Measurements from ENCODE around the gene NR3C2.
"Not testable (repeated sequence)": the region's sequence is repeated elsewhere in the genome, so short reads cannot be mapped to it uniquely, and the experiment has no call there.

The NR3C2 gene

DNA sequence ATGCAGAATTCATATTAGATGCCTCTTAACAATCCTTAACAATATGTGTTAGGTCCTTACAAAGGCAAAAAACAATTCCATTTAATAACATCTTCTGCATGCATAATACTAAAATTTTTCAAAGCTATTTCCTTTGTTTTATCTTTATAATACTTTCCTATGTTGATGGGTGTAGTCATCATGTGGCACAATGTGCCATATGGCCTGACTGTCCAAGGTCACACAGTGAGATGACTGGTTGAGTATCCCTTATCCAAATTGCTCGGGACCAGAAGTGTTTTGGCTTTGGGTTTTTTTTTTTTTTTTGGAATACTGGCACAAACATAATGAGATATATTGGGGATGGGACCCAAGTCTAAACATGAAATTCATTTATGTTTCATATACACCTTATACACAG, 77.7 kb downstream of the NR3C2 start:
- no peak for DNase-seq

DNA sequence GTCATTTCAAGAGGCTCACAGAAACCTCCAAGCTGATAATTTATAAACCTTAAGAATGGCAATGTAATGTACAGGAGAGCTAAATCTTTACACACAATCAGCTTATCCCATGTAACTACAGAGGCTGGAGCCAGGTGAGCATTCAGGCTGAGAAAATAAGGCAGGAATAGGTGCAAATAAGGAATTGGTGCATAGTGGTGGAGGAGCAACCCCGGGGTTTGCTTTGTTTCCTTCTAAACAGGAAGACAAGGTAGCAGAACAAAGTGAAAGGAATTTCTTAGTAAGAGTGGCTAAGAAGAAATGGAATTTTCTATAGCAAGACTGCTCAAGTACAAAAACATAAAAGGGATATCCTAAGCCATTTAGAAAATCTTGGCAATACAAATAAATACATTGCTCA, 82.4 kb downstream of the NR3C2 start:
- DNase-seq: no peak

DNA sequence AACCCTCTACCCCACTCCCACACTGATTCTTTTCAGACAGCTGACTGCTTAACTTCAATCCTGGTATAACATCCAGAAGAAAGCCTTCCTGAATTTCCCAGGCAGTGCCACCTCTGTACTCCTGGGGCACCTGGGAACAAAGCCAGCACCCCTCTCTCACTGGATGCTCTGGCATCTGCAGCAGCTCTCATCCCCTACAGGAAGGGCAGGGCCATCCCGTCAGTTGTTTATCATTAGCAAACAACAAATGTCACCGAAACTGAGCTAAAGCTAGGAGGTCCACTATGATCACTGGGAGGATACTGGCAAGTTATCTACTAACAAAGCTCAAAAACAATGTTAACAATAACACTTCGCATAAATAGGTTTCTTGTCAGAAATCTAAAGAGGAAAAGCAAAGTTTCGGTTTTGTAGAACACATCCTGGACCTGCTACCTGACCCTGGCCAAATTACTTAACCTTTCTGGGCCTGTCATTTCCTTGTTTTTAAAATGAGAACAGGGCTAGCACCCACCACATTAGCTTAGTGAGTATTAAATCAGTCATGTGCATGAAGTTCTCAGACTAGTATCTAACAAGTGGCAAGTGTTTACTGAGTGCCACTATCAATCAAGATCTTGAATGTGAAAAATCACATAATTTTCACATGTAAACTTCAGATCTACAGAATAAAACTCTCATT, 86.6 kb downstream of the NR3C2 start:
- no peak for DNase-seq

DNA sequence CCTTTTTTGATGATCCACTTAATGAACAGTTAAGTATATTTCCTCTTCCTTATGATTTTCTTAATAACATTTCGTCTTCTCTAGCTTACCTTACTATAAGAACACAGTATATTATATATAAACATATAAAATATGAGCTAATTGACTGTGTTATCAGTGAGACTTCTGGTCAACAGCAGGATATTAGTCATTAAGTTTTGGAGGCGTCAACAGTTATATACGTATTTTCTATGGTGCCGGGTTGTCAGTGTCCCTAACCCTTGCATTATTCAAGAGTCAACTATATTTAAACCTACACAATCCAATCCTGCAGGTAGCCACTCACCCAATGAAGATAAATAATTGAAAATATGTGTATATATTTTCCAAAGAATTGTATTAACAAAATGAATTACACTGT, 88.0 kb downstream of the NR3C2 start:
- DNase-seq: no peak

DNA sequence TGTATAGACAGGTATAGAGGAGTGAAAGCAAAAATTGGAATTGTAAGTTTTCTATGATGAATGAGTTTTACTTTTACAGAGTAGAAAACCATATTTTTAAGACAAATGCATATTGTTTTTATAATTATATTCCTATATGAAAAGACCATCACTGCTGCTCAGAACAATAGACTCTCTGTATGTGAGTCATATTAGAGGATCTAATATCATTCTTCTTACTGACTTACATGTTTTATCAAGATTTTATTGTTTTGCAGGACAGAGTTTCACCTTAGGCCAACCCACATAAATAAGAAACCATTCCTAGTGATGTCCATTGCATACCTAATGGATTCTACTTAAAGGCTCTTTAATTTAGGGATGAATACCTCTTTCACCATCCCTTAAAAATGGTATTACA, 88.6 kb downstream of the NR3C2 start:
- no peak for DNase-seq

DNA sequence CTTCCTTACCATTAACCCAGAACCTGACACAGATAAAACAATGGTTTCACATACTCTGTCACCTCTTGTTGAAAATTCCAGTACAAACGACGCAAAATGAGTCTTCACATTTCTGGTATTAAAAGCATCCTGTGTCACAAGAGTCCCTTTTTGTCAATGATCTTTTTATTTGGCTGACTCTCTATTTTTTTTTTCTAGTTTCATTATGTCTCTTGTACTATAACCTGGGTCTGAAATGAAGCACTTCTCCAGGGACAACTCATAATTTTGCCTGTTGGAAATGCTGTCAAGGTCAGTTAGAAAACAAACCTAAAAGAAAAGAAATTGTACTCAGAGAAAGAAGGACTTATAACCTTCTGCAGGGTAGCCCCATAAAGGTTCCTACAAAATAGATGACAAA, 93.1 kb downstream of the NR3C2 start:
- DNase-seq: no peak

DNA sequence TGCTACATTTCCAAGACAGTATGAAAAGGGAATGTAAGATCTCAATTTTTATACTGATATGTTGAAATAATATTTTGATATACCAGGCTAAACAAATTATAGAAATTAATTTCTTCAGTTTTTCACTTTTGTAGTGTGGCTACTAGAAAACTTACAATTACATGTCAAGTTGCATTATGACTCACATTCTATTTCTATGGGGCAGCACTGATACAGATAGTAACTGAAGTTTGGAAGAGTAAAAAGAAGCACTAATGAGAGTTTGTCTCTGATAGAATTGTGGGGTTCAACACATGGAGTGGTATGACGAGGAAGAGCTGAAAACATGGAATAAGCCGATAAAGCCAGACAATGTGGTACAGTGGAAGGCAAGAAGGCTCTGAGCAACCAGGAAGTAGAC, 95.6 kb downstream of the NR3C2 start:
- no peak for DNase-seq

DNA sequence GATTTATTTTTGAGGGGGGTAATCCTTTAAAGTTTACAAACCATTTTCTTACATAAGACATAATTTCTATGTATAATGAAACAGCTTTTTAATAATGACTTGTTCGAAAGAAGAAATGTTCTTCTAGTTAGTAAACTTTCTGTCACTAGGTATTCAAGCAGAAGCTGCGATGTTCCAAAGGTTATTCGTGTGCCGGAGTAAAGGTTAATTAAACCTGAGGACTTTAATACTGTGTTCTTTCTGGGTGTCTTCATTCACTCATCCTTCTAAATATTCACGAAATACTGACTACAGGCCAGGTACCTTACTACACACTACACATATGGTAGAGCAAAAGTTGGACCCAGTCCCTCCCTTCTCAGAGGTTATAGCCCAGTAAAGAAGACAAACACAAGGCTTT, 96.7 kb downstream of the NR3C2 start:
- DNase-seq: no peak

DNA sequence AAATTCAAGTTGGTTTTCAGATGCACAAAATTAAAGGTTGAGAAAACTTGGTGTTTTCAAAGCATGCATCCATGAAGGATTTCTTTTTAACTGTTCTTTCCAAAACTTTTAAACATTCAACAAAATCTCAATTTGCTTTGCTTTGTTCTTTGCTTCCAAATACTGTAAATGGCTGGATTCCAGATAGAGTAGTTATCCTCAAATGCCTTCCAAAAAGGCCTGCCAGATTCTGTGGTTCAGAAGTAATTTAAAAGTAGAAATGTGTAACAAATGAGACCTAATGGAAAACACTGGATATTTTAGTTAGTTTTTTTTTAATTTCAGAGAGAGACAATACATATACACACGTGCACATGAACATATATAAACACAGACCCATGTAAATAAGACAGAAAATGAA, 97.3 kb downstream of the NR3C2 start:
- DNase-seq: no peak

DNA sequence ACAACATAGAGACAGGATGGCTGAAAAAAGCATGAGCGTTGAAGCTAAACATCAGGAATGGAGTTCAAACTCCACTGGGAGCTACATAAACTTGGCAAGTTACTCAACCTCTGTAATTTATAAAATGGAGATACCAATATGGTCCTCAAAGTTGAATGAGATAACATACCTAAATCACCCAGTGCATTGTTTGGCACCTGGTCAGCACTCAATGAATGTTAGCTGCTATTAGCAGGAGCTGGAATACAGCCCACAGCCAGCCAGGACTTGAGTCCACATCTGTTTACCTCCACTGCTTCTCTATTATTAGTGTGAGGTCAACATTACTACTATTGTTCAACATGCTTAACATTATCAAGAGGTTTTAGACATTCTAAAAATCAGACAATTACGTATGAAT, 97.9 kb downstream of the NR3C2 start:
- DNase-seq: no peak

DNA sequence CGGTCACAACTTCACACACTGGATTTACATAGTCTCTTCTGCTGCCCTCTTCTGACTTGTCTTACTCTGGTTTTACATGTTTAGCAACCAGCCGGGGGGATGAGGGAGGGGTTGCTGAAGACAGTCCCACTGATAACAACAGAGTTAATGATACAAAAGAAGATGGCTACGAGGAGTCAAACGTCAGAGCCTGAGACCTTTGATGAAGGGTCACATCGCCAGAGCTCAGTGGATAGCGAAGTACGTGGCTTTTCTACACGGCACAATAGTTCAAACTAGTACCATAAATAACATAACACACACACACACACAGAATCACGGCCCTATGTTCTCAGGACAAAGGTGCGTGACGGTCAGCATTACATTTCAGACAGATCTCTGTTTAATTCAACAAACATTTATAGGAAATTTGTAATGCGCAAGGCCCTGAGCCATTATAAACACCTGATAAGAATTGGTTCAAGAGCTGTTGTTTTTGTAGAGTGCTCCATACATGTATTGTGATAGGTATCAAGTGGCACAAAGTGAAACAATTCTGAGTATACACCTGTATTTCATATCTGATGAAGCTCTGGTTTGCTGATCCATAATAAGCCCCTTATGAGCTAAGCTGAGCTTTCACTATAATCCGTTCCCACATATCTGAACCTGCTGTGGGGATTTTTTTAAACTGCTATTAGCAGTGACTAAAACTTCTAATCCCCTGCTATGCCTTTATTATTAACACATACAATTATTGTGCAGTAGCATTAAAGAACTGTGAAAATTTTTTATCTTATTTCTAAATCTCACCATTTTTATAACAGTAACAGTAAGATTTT, 100.0 kb downstream of the NR3C2 start:
- no peak for DNase-seq

DNA sequence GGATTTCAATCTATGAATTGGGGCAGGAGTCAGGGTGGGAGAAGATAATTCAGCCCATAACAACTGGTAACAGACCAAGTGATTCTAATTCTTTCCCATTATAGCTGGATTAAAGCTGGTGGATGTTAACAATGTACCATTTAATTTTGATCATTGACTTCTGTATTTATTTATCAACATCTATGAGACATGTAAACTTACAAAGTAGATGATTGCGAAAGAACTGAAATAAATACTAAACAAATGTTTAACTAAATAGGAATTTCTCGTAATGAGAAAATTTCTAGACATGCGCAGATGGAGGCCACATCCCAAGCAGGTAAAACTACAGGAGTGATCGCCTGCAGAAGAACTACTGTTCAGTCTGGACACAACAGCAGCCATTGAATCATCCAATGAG, 107.1 kb downstream of the NR3C2 start:
- DNase-seq: no peak

DNA sequence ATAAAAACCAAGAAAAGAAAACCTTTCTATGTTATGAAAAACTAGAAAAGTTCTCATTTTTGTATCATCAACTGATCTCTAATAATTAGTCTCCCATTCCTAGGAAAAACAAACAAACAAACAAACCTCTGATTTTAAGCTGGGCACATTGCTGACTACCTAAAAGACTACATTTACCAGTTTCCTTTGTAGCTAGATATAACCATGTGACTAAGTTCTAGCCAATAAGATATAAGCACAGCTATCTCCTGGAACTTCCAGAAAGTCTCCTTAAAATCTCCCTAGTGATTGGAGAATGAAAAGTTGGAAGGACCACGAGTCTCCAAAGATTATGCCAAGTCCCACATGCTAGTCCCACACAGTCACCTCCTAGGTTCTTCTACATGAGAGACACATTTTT, 108.9 kb downstream of the NR3C2 start:
- no peak for DNase-seq

DNA sequence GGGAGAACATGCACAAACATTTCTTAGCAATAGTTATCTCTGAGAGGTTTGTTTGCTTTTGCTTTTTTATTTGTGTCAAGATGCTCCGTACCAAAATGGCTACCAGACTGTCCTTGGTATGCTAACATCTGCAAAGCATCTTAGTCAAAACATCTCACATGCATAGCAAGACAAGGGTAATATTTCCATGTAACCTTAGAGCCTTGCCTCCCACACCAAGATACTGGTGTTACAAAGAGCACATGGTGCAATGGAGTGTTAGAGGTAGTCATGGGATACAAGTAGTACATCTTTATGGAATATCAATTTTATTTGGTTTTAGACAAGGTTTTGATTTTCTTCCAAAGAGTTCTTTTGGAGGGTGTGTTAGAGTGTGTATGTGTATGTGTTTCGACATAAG, 109.7 kb downstream of the NR3C2 start:
- DNase-seq: no peak

DNA sequence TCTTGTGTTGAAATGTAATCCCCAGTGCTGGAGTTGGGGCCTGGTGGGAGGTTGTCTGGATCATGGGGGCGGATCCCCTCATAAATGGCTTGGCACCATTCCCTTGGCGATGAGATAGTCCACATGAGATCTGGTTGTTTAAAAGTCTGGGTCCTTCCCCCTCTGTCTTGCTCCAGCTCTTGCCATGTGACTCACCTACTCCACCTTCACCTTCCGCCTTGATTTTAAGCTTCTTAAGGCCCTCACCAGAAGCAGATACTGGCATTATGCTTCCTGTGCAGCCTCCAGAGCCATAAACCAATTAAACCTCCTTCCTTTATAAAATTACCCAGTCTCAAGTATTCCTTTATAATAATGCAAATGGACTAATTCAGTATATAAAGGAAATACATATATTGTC, 111.5 kb downstream of the NR3C2 start:
- no peak for DNase-seq

DNA sequence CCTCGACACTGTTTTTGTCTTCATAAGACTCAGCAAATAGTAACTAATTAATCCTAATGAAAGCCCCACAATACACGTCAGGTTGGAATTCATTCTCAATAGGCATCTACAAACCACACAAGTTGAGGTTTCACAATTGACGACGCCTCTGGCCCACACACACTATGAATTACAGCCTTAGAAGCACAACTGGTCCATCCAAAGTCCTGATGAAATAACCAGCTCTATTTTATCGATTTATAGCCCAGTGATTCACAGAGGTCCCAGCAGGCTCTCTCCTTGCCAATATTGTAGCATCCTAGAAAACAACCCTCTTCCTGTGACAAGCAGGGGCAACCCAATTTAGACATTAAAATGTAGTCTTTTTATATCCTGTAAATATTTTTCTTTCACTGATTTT, 112.1 kb downstream of the NR3C2 start:
- no peak for DNase-seq

DNA sequence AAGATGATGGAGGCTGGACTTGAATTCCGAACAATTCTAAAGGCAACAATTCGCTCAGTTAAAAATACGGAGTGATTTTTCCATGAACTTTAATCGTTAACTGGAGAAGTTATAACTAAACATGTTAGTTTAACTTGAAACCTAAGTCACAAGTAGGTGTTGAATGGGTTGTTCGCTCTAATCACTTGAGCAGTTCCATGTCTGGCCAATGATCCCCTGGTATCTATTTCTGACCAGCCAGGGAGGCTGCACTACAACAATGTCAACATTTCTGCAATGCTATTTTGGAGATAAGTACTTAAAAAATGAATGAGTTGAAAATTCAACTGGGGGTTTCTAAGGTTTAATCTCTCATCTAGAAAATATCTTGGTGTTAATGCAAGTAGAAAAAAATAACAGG, 112.5 kb downstream of the NR3C2 start:
- no peak for DNase-seq

DNA sequence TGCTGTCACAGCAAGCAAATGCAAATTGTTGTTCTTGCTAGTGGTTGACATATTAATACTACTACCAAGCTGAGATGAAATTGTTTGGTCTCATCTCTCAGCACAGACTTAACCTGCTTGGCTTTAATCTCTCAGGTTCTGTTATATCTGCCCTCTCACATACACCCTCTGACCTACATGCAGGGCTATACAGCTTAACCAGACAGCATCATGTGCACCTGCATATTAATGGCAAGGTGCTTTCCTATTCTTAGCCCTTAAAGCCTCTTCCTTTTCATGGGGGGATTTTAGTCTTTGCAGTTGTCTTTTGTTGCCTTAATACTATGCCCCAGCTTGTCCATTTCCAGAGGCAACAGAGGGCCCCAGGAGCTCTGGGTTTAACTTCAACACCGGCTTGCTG, 114.5 kb downstream of the NR3C2 start:
- DNase-seq: no peak

DNA sequence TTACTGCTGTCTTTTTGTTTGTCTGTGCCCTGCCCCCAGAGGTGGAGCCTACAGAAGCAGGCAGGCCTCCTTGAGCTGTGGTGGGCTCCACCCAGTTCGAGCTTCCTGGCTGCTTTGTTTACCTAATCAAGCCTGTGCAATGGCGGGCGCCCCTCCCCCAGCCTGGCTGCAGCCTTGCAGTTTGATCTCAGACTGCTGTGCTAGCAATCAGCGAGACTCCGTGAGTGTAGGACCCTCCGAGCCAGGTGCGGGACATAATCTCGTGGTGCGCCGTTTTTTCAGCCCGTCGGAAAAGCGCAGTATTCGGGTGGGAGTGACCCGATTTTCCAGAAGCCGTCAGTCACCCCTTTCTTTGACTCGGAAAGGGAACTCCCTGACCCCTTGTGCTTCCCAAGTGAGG, 118.9 kb downstream of the NR3C2 start:
- DNase-seq: not testable (repeated sequence)

DNA sequence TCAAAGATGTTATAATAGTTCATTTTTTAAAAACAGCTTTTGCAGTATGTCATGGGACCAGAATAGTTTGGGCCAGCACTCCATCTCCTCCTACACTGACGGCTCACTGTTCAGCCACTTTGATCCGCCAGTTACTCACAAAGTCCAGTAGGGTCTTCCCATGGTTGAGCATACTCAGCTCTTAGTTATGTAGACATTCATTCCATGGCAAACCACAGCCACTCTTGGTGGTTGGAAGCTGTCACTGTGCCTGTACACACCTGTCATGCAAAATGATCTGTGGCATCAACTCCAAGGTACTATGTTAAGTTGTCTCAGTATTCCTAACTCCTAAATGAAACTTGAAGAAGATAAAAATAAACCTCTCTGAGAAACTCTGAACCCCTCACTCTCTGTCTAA, 127.2 kb downstream of the NR3C2 start:
- DNase-seq: no peak

DNA sequence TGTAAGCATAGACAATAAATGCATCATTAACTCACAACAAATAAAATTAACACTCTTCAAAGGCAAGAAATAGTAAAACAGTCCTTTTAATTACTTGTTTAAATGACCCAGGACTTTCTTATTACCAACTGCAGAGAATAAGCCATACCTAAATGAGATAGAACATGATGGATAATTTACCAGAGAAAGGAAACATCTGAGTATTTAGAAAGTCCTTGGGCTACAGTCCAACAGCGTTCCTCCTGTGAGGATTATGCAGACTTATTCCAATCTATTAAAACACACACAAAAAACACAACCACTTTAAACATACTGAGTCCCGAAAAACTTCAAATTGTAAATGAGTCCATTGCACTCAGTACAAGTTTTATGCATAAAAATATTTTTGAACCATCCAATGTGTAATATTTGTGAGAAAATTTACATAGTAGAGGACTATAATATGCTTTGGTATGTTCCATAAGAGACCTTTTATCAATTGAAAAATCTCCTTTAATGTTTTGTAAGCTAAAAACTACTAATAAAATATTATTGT, 129.2 kb downstream of the NR3C2 start:
- DNase-seq: no peak

DNA sequence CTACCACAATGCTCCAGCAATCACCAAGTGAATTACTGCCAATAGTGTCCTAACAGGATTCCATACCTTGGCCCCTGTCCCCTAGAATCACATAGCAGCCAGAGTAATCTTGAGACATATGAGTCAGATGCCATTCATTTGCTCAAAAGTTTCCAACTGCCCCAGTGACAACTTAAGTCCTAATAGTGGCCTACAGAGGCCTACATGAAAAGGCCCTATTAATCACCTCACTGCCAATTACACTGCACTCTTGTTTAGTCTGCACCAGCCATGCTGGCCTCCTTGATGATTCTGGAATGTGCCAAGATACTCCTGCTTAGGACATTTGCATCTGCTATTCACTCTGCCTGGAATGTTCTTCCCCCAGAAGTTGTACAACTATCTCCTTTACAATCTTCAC, 130.7 kb downstream of the NR3C2 start:
- DNase-seq: no peak

DNA sequence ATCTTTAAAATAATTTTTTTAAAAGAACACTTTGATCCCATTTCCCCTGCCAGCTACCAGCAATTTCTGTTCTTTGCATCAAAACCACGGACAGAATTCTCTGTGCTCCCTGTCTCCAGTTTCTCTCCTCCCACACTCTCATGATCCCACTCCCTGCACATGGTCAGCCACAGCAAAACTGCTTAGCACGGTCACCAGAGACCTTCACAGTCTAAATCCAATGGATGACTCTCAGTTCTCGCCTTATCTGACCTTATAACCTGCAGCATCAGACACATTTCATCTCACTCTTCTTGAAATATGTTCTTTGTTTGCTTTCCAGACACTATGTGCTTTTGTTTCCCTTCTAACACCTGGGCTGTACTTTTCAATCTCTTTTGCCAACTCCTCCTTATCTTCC, 131.5 kb downstream of the NR3C2 start:
- no peak for DNase-seq

DNA sequence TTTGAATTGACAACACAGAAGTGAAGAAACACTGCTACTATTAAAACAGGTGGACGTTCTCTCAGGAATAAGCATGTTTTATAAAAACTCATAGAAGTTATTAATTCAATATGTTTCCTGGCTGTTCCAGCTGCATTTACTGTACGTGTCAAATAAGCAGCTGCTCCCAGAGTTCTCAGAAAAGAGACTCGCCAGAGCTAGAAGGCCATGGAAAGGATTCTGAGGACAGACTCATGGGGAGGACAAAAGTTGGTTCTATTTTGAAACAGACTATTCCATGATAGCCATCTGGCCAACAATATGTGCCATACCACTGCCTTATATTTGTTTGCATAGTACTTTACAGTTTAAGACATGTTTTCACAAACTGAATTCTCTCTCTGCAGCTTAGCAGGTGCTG, 136.5 kb downstream of the NR3C2 start:
- no peak for DNase-seq

DNA sequence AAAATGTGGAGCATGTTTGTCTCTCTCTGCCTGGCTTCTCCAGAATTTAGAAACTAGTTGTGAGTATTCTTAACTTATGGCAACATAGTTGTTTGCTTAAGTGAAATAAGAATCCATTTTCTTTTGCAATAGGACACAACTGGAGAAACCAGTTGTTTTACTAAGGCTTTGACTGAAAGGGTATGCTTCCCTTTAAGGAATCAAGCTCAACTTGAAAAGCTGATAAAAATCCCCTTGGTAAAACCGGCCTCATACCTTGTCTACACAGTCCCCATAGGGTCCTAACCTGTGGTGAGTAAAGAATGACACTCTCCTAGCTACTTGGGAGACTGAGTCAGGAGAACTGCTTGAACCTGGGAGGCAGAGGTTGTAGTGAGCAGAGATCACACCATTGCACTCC, 139.8 kb downstream of the NR3C2 start:
- DNase-seq: no peak

Measured in amniotic stem cell (primary cell).